ENCODE data around the gene TMED1.

The TMED1 gene

GRCh38 chr19:10831987-10832938, 3.7 kb downstream of the TMED1 start:
- no peak for DNase-seq (ENCODE audit: low read depth in 3 of 3, low spot score in 1 of 3)

- DNase-seq (ENCODE audit: low read depth in 3 of 3, low spot score in 1 of 3) = no peak
Measured at GRCh38 chr19:10830931-10831779, 4.9 kb downstream of the TMED1 start.

DNA sequence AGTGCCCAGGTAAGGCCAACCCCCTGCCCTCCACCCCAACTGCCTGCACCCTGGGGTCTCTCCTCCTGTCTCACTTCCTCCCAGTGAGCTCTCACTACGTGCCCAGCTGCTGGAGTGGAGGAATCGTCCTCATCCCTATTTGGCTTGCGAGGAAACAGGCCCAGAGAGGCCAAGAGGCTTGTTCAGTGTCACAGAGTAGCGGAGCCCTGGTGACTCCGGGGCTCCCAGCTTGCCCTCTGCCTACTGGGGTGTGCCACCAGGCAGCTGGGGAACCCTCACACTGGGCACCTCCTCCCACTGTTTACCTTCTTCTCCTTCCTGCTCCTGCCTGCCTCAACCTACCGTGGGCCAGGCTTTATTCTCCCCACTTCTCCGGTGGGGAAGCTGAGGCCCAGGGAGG, 5.6 kb downstream of the TMED1 start:
- no peak for DNase-seq (ENCODE audit: low read depth in 3 of 3, low spot score in 1 of 3)

DNA sequence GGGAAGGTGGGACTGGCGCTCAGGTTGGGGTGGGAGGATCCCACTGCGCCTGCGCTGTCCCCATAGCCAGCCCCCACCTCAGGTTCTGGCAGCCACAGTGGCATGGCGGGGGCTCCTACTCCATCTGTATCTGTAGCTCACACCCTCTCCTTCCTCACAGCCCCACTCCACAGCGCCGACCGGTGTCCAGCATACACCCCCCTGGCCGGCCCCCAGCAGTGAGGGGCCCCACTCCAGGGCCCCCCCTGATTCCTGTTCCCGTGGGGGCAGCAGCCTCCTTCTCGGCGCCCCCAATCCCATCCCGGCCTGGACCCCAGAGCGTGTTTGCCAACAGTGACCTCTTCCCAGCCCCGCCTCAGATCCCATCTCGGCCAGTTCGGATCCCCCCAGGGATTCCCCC, 6.0 kb downstream of the TMED1 start:
- DNase-seq (ENCODE audit: low read depth in 3 of 3, low spot score in 1 of 3) = no peak

DNA sequence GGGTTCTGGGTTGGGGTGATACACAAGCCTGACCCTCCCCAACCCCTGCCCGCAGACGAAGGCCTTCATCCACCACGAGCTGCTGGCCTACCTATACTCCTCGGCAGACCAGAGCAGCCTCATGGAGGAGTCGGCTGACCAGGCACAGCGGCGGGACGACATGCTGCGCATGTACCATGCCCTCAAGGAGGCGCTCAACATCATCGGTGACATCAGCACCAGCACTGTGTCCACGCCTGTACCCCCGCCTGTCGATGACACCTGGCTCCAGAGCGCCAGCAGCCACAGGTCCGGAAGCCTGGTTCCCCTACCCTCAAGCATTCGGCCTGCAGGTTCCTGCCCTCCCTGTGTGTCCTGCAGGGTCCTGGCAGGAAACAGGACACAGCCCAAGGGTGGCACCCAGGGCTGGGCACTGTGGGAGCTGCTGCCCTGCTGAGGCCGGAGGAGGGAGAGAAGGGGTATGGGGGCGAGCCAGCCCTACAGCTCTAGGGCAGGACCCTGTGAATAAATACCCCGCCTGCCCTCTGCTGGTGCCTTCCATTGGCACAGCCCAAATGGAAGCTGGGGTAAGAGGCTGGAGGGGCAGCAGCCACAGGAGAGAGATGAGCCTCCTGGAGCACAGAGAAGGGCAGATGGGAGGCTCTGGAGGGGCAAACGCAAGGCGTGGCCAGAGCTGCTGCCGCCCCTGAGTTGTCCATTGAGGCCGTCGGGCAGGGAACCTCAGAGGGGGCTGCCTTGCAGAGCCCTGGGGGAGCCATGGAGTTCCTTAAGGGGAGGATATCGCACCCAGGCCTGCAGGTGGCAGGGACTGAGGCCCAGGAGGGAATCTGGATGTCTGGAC, 6.8 kb downstream of the TMED1 start:
- DNase-seq (ENCODE audit: low read depth in 3 of 3, low spot score in 1 of 3) = no peak

- no peak for DNase-seq (ENCODE audit: low read depth in 3 of 3, low spot score in 1 of 3)
Measured at GRCh38 chr19:10826846-10827245, 9.2 kb downstream of the TMED1 start.

DNA sequence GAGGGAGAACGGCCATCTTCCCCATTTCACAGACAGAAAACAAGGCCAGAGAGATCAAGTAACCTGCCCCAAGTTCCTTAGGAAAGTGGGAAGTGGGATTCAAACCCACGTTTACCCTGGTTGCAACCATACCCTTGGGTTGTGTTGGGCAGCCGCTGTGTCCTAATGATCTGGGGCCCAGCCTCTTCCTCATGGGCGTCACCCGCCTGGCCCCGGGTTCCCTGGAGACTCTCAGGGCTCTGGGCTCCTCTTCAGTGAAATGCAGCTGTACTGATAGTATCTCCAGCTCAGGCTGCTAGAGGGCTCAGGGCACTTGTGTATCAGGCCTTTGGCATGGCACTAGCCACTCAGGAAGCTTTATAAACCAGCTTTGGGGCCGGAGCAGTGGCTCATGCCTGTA, 9.8 kb downstream of the TMED1 start:
- DNase-seq (ENCODE audit: low read depth in 3 of 3, low spot score in 1 of 3) = no peak

- DNase-seq (ENCODE audit: low read depth in 3 of 3, low spot score in 1 of 3) = no peak
Measured at GRCh38 chr19:10823690-10824089, 12.3 kb downstream of the TMED1 start.

GRCh38 chr19:10820173-10820572, 15.8 kb downstream of the TMED1 start:
- DNase-seq (ENCODE audit: low read depth in 3 of 3, low spot score in 1 of 3) = no peak

- DNase-seq (ENCODE audit: low read depth in 3 of 3, low spot score in 1 of 3) = no peak
Measured at GRCh38 chr19:10819124-10820060, 16.6 kb downstream of the TMED1 start.

- no peak for DNase-seq (ENCODE audit: low read depth in 3 of 3, low spot score in 1 of 3)
Measured at GRCh38 chr19:10818301-10819123, 17.5 kb downstream of the TMED1 start.

- no peak for DNase-seq (ENCODE audit: low read depth in 3 of 3, low spot score in 1 of 3)
Measured at GRCh38 chr19:10817291-10818038, 18.5 kb downstream of the TMED1 start.

- DNase-seq (ENCODE audit: low read depth in 3 of 3, low spot score in 1 of 3) = no peak
Measured at GRCh38 chr19:10816691-10817090, 19.3 kb downstream of the TMED1 start.

GRCh38 chr19:10815969-10816644, 19.9 kb downstream of the TMED1 start:
- DNase-seq (ENCODE audit: low read depth in 3 of 3, low spot score in 1 of 3) = no peak

- DNase-seq (ENCODE audit: low read depth in 3 of 3, low spot score in 1 of 3) = no peak
Measured at GRCh38 chr19:10815007-10815536, 20.9 kb downstream of the TMED1 start.

DNA sequence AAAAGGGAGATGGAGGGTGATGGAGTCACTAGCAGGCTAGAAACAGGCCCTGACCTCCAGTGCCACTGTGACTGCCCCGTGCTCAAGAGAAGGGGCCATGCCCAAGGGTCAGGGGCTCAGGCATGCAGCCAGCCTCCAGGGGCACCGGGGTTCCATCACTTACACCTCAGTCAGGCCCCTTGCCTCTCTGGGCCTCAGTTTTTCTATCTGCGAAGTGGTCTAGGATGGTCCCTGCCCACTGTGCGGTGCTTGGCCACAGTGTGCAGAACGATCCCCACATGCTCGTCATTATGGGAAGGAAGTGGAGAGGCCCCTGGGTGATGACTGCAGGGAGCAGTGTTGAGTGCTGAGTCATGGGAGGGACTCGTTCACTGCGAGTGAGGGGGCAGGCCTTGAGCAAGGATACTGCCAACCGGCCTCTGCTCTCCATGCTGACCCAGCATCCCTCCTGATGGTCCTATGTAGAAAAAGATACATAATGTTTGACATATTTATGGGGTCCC, 23.1 kb downstream of the TMED1 start:
- no peak for DNase-seq (ENCODE audit: low read depth in 3 of 3, low spot score in 1 of 3)

GRCh38 chr19:10812196-10812595, 23.8 kb downstream of the TMED1 start:
- no peak for DNase-seq (ENCODE audit: low read depth in 3 of 3, low spot score in 1 of 3)

Data from stimulated activated CD4-positive, alpha-beta T cell treated with anti-CD3 and anti-CD28 coated beads, TNF-alpha, amount 100 ng/mL, for 1 hour (primary cell).